Uterus (tissue), 2 donors: ENCODE results near the gene CAMK2G.

Source experiments
- CTCF ChIP-seq, 4 experiments: fragments of 200-600 bp in 2 of 4; fragments of 450-650 bp in 2 of 4; sonication (generic) in 2 of 4; IDR thresholded peaks; one replicate each; pipeline ENCODE4 v1.5.1; 2016 to 2019; ENCODE audit warnings: antibody characterized with exemption in 4 of 4, mild to moderate bottlenecking in 2 of 4, moderate library complexity in 1 of 4
- POLR2A ChIP-seq, 2 donors: fragments of 450-650 bp; IDR thresholded peaks; one replicate each; pipeline ENCODE4 v1.6.1; 2016; ENCODE audit warnings: antibody characterized with exemption in 2 of 2, mild to moderate bottlenecking in 1 of 2, moderate library complexity in 1 of 2

- TF ChIP-seq CTCF (IDR thresholded peaks at IDR 0.05) = no peak
- TF ChIP-seq POLR2A (IDR thresholded peaks at IDR 0.05) = no peak
Measured at GRCh38 chr10:73857446-73857845, 16.9 kb downstream of the CAMK2G start.
